Measurements from ENCODE around the gene EFCAB14.

GRCh38 chr1:46675549-46676314, 43.2 kb downstream of the EFCAB14 start:
- TF ChIP-seq, protein P1, sequence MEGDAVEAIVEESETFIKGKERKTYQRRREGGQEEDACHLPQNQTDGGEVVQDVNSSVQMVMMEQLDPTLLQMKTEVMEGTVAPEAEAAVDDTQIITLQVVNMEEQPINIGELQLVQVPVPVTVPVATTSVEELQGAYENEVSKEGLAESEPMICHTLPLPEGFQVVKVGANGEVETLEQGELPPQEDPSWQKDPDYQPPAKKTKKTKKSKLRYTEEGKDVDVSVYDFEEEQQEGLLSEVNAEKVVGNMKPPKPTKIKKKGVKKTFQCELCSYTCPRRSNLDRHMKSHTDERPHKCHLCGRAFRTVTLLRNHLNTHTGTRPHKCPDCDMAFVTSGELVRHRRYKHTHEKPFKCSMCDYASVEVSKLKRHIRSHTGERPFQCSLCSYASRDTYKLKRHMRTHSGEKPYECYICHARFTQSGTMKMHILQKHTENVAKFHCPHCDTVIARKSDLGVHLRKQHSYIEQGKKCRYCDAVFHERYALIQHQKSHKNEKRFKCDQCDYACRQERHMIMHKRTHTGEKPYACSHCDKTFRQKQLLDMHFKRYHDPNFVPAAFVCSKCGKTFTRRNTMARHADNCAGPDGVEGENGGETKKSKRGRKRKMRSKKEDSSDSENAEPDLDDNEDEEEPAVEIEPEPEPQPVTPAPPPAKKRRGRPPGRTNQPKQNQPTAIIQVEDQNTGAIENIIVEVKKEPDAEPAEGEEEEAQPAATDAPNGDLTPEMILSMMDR (conservative IDR thresholded peaks at IDR 0.05; ENCODE audit: low read depth in 2 of 2): no peak
- no peak for TF ChIP-seq EZH2 (IDR thresholded peaks at IDR 0.05; ENCODE audit: low read depth, unreplicated experiment)
- no peak for TF ChIP-seq EZH2phosphoT487 (IDR thresholded peaks at IDR 0.05; ENCODE audit: unreplicated experiment)
- TF ChIP-seq POLR2AphosphoS5 (IDR thresholded peaks at IDR 0.05; ENCODE audit: low read depth): no peak
- no peak; the same call in 1 of the 2 replicates for TF ChIP-seq CREB1 (CRISPR knock-in tag; IDR thresholded peaks at IDR 0.05; ENCODE audit: low read depth)
- TF ChIP-seq, protein P2, sequence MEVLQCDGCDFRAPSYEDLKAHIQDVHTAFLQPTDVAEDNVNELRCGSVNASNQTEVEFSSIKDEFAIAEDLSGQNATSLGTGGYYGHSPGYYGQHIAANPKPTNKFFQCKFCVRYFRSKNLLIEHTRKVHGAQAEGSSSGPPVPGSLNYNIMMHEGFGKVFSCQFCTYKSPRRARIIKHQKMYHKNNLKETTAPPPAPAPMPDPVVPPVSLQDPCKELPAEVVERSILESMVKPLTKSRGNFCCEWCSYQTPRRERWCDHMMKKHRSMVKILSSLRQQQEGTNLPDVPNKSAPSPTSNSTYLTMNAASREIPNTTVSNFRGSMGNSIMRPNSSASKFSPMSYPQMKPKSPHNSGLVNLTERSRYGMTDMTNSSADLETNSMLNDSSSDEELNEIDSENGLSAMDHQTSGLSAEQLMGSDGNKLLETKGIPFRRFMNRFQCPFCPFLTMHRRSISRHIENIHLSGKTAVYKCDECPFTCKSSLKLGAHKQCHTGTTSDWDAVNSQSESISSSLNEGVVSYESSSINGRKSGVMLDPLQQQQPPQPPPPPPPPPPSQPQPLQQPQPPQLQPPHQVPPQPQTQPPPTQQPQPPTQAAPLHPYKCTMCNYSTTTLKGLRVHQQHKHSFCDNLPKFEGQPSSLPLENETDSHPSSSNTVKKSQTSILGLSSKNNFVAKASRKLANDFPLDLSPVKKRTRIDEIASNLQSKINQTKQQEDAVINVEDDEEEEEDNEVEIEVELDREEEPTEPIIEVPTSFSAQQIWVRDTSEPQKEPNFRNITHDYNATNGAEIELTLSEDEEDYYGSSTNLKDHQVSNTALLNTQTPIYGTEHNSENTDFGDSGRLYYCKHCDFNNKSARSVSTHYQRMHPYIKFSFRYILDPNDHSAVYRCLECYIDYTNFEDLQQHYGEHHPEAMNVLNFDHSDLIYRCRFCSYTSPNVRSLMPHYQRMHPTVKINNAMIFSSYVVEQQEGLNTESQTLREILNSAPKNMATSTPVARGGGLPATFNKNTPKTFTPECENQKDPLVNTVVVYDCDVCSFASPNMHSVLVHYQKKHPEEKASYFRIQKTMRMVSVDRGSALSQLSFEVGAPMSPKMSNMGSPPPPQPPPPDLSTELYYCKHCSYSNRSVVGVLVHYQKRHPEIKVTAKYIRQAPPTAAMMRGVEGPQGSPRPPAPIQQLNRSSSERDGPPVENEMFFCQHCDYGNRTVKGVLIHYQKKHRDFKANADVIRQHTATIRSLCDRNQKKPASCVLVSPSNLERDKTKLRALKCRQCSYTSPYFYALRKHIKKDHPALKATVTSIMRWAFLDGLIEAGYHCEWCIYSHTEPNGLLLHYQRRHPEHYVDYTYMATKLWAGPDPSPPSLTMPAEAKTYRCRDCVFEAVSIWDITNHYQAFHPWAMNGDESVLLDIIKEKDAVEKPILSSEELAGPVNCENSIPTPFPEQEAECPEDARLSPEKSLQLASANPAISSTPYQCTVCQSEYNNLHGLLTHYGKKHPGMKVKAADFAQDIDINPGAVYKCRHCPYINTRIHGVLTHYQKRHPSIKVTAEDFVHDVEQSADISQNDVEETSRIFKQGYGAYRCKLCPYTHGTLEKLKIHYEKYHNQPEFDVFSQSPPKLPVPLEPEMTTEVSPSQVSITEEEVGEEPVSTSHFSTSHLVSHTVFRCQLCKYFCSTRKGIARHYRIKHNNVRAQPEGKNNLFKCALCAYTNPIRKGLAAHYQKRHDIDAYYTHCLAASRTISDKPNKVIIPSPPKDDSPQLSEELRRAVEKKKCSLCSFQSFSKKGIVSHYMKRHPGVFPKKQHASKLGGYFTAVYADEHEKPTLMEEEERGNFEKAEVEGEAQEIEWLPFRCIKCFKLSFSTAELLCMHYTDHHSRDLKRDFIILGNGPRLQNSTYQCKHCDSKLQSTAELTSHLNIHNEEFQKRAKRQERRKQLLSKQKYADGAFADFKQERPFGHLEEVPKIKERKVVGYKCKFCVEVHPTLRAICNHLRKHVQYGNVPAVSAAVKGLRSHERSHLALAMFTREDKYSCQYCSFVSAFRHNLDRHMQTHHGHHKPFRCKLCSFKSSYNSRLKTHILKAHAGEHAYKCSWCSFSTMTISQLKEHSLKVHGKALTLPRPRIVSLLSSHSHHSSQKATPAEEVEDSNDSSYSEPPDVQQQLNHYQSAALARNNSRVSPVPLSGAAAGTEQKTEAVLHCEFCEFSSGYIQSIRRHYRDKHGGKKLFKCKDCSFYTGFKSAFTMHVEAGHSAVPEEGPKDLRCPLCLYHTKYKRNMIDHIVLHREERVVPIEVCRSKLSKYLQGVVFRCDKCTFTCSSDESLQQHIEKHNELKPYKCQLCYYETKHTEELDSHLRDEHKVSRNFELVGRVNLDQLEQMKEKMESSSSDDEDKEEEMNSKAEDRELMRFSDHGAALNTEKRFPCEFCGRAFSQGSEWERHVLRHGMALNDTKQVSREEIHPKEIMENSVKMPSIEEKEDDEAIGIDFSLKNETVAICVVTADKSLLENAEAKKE (CRISPR knock-in tag; IDR thresholded peaks at IDR 0.05): peak; percentile 92
